Caki2 (cell line): ENCODE results near the gene SCFD1. TPM values are rescaled to one million over a fixed set of nuclear protein-coding genes. Genes with fewer than 3 reads are reported as not detected.
"Not testable (repeated sequence)": the region's sequence is repeated elsewhere in the genome, so short reads cannot be mapped to it uniquely, and the experiment has no call there.

Experiments used
- DNase-seq: peaks from one replicate; pipeline ENCODE4 v3.0.0-alpha.2; 2015; ENCODE audit warnings: low read depth
- in situ Hi-C: cut with HindIII; loops from 2 replicates; pipeline ENCODE4 v1.10.0; 2016; ENCODE audit warnings: low sequenced_read_pairs, low pct_unique_long_range_greater_than_20kb, mixed read lengths
- total RNA-seq: library from RNA; depleted of rRNA; stranded (reverse); fragments of >200 nt; shearing (Covaris generic); gene quantifications from 2 replicates; pipeline ENCODE4 v1.2.3, GENCODE V29; 2014; ENCODE audit warnings: low replicate concordance; rRNA removed

SCFD1 gene
- total RNA-seq: 23.6 and 31.4 TPM in 2 replicates

- in situ Hi-C loops: no loop called here
These were observed at the start of gene SCFD1 for GRCh38 chr14:30621940-30622830. Gene SCFD1 (plus strand): TSS chr14:30622319. CDS start chr14:30622339, 20 bp downstream.

GRCh38 chr14:30572771-30573170 is 49.3 kb upstream of the SCFD1 start:
- in situ Hi-C loops: no loop called here
- DNase-seq: no peak

More at GRCh38 chr14:30621940-30622830, at the start of gene SCFD1:
- DNase-seq: peak; percentile 81

- in situ Hi-C loops: no loop called here
- peak; percentile 41 for DNase-seq
These were observed 48.8 kb upstream of the SCFD1 start for GRCh38 chr14:30573226-30573814.

- DNase-seq: no peak
- in situ Hi-C loops: no loop called here
These were observed 48.2 kb upstream of the SCFD1 start for GRCh38 chr14:30573966-30574365.

- in situ Hi-C loops, DNase-seq: not testable (repeated sequence)
These were observed 47.3 kb upstream of the SCFD1 start for GRCh38 chr14:30574777-30575176.

GRCh38 chr14:30576333-30576732 is 45.8 kb upstream of the SCFD1 start:
- in situ Hi-C loops, DNase-seq: not testable (repeated sequence)

GRCh38 chr14:30580616-30581282 is 41.4 kb upstream of the SCFD1 start:
- in situ Hi-C loops: no loop called here
- DNase-seq: no peak

- no peak for DNase-seq
- in situ Hi-C loops: no loop called here
These were observed 40.9 kb upstream of the SCFD1 start for GRCh38 chr14:30581283-30581625.

- no peak for DNase-seq
- in situ Hi-C loops: no loop called here
These were observed 39.7 kb upstream of the SCFD1 start for GRCh38 chr14:30582376-30582775.

- DNase-seq: no peak
- in situ Hi-C loops: no loop called here
These were observed 38.0 kb upstream of the SCFD1 start for GRCh38 chr14:30584058-30584630.

GRCh38 chr14:30585204-30585603 is 36.9 kb upstream of the SCFD1 start:
- in situ Hi-C loops: no loop called here
- DNase-seq: no peak

GRCh38 chr14:30587141-30587540 is 35.0 kb upstream of the SCFD1 start:
- in situ Hi-C loops: no loop called here
- DNase-seq: no peak

- in situ Hi-C loops: no loop called here
- no peak for DNase-seq
These were observed 33.2 kb upstream of the SCFD1 start for GRCh38 chr14:30588873-30589272.

GRCh38 chr14:30596935-30597334 is 25.2 kb upstream of the SCFD1 start:
- in situ Hi-C loops: no loop called here

GRCh38 chr14:30597504-30597903 is 24.6 kb upstream of the SCFD1 start:
- in situ Hi-C loops: no loop called here
- DNase-seq: no peak

More at GRCh38 chr14:30596935-30597334, 25.2 kb upstream of the SCFD1 start:
- DNase-seq: no peak

GRCh38 chr14:30600922-30601918 is 20.9 kb upstream of the SCFD1 start:
- no peak for DNase-seq
- in situ Hi-C loops: no loop called here

GRCh38 chr14:30603402-30603801 is 18.7 kb upstream of the SCFD1 start:
- in situ Hi-C loops: no loop called here
- DNase-seq: no peak

GRCh38 chr14:30604696-30605095 is 17.4 kb upstream of the SCFD1 start:
- in situ Hi-C loops, DNase-seq: not testable (repeated sequence)
